ENCODE measurements around the gene PNPT1. TPM values are rescaled to one million over a fixed set of nuclear protein-coding genes. Genes with fewer than 3 reads are reported as not detected.

The PNPT1 gene
- total and polyA plus RNA-seq, 9 of the 15 experiments (the other 6 are each of a cell fraction or from before 2014, with no cell fraction given) = 46.5 to 104 (median 62.7) TPM

DNA sequence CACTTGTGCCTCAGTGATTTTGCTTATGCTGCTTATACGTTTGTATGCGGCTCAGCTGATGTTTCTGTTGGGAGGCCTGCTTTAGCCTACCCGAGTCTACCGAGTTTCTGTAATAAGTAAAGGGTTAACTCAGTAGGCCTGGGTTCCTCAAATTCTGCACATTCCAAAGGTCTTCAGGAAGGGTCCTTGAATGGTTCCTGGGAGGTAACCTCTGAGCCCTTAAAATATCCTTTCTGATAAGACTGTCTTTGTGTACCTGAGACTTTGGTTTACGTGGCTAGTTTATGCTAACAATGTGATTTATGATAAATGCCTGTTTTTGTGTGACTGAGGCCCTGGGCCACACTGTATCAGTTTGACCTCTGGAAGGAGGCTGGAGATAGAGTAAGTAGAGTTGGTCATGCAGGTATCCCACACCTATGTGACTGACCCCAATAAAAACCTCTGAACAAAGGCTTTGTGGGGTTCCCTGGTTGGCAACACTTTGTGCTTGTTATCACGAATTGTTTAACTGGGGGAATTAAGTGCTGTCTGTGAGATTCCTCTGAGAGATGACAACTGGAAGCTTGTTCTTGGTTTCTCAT, 18.9 kb upstream of the PNPT1 start (continued):
- TF ChIP-seq, protein P1, sequence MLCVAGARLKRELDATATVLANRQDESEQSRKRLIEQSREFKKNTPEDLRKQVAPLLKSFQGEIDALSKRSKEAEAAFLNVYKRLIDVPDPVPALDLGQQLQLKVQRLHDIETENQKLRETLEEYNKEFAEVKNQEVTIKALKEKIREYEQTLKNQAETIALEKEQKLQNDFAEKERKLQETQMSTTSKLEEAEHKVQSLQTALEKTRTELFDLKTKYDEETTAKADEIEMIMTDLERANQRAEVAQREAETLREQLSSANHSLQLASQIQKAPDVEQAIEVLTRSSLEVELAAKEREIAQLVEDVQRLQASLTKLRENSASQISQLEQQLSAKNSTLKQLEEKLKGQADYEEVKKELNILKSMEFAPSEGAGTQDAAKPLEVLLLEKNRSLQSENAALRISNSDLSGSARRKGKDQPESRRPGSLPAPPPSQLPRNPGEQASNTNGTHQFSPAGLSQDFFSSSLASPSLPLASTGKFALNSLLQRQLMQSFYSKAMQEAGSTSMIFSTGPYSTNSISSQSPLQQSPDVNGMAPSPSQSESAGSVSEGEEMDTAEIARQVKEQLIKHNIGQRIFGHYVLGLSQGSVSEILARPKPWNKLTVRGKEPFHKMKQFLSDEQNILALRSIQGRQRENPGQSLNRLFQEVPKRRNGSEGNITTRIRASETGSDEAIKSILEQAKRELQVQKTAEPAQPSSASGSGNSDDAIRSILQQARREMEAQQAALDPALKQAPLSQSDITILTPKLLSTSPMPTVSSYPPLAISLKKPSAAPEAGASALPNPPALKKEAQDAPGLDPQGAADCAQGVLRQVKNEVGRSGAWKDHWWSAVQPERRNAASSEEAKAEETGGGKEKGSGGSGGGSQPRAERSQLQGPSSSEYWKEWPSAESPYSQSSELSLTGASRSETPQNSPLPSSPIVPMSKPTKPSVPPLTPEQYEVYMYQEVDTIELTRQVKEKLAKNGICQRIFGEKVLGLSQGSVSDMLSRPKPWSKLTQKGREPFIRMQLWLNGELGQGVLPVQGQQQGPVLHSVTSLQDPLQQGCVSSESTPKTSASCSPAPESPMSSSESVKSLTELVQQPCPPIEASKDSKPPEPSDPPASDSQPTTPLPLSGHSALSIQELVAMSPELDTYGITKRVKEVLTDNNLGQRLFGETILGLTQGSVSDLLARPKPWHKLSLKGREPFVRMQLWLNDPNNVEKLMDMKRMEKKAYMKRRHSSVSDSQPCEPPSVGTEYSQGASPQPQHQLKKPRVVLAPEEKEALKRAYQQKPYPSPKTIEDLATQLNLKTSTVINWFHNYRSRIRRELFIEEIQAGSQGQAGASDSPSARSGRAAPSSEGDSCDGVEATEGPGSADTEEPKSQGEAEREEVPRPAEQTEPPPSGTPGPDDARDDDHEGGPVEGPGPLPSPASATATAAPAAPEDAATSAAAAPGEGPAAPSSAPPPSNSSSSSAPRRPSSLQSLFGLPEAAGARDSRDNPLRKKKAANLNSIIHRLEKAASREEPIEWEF (CRISPR knock-in tag; IDR thresholded peaks at IDR 0.05) = no peak

- Histone ChIP-seq H3K4me1 (replicated peaks in 1 of 2; ENCODE audit: control insufficient read depth in 2 of 2, insufficient read depth in 2 of 2, low read length in 2 of 2) (peaks cover 0 to 3% of the 10 kb centered on the region in 2 experiments; a peak in 1 of 5 replicates), H3K4me2 (ENCODE audit: insufficient read depth, low read length) (no peak overlapping the region), H3K4me3 (no peak overlapping the region), H3K9me1 (ENCODE audit: control insufficient read depth, insufficient read depth, low read length) (no peaks in the 10 kb centered on the region), H3K9ac (ENCODE audit: insufficient read depth in 1 of 2, low read depth in 2 of 2, low read length in 2 of 2) (no peak overlapping the region), H3K9me3 (replicated peaks; ENCODE audit: control insufficient read depth, insufficient read depth, low read depth, low read length) (no peaks in the 10 kb centered on the region), H3K27me3 (ENCODE audit: control insufficient read depth in 2 of 2, insufficient read depth in 2 of 2, low read length in 2 of 2) (peaks cover 0 to 2% of the 10 kb centered on the region in 2 experiments; a peak in 3 of 5 replicates), H3K36me3 (ENCODE audit: control insufficient read depth, insufficient read depth, low read length) (no peaks in the 10 kb centered on the region), H2AFZ (ENCODE audit: low read depth, low read length) (no peak overlapping the region), H3K27ac (ENCODE audit: extremely low read depth, low read depth, low read length) (no peak overlapping the region), H3K79me2 (ENCODE audit: control insufficient read depth, insufficient read depth, low read length) (no peaks in the 10 kb centered on the region), H4K20me1 (replicated peaks; ENCODE audit: control insufficient read depth, insufficient read depth, low read length) (no peaks in the 10 kb centered on the region)
- ATAC-seq (no peak), DNase-seq (ENCODE audit: extremely low read depth in 1 of 4, low spot score in 3 of 4) (no peak), FAIRE-seq (no peak)
- intact Hi-C loops (cut with micrococcal nuclease) (loop anchor here (10.0 kb wide), 1 partner anchor 165 kb away; no protein-coding TSS in a partner anchor), in situ Hi-C loops (cut with MboI) (loop anchor here (5.0 to 25.0 kb wide), 3 partner anchors 52 to 1802 kb away; no protein-coding TSS in a partner anchor)
- BruUV-seq (replicated peaks) = no TSS peak
- POLR2A ChIA-PET = interaction anchor here (0.7 kb wide), 1 partner anchor 89 kb away, joined by 3 read pairs; no protein-coding TSS in a partner anchor
- CTCF ChIA-PET (ENCODE audit: low intra/inter-chr PET ratio) = no interaction called here
- TF ChIP-seq, protein P2, sequence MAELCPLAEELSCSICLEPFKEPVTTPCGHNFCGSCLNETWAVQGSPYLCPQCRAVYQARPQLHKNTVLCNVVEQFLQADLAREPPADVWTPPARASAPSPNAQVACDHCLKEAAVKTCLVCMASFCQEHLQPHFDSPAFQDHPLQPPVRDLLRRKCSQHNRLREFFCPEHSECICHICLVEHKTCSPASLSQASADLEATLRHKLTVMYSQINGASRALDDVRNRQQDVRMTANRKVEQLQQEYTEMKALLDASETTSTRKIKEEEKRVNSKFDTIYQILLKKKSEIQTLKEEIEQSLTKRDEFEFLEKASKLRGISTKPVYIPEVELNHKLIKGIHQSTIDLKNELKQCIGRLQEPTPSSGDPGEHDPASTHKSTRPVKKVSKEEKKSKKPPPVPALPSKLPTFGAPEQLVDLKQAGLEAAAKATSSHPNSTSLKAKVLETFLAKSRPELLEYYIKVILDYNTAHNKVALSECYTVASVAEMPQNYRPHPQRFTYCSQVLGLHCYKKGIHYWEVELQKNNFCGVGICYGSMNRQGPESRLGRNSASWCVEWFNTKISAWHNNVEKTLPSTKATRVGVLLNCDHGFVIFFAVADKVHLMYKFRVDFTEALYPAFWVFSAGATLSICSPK (IDR thresholded peaks at IDR 0.05; ENCODE audit: borderline replicate concordance) = no peak
- no peak for TF ChIP-seq E4F1 (CRISPR knock-in tag; IDR thresholded peaks at IDR 0.05; ENCODE audit: borderline replicate concordance)
- no peak for TF ChIP-seq NUFIP1 (IDR thresholded peaks at IDR 0.05; ENCODE audit: partially characterized antibody)
- TF ChIP-seq XRCC3 (IDR thresholded peaks at IDR 0.05) = no peak
- no peak for TF ChIP-seq SNIP1 (IDR thresholded peaks at IDR 0.05; ENCODE audit: low read depth)
- no peak for TF ChIP-seq FOXK1 (CRISPR knock-in tag; IDR thresholded peaks at IDR 0.05; ENCODE audit: borderline replicate concordance)
- TF ChIP-seq, protein P3, sequence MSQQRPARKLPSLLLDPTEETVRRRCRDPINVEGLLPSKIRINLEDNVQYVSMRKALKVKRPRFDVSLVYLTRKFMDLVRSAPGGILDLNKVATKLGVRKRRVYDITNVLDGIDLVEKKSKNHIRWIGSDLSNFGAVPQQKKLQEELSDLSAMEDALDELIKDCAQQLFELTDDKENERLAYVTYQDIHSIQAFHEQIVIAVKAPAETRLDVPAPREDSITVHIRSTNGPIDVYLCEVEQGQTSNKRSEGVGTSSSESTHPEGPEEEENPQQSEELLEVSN (IDR thresholded peaks at IDR 0.05; ENCODE audit: borderline replicate concordance in 1 of 2, extremely low read depth in 1 of 2, insufficient read depth in 1 of 2, insufficient read length in 1 of 2, low read depth in 1 of 2, low read length in 1 of 2, poor library complexity in 1 of 2, severe bottlenecking in 1 of 2) = no peak
Measured at GRCh38 chr2:55710025-55710424, 16.4 kb upstream of the PNPT1 start.

Data from K562 (cell line).